DMS 273 (cell line): ENCODE results near the gene GALNT5.
"Not testable (repeated sequence)": the region's sequence is repeated elsewhere in the genome, so short reads cannot be mapped to it uniquely, and the experiment has no call there.

Source experiments
- DNase-seq: peaks from one replicate; lab custom pipeline; 2025; ENCODE audit not compliant: unreplicated experiment; lab: John Stamatoyannopoulos, UW

The GALNT5 gene

DNA sequence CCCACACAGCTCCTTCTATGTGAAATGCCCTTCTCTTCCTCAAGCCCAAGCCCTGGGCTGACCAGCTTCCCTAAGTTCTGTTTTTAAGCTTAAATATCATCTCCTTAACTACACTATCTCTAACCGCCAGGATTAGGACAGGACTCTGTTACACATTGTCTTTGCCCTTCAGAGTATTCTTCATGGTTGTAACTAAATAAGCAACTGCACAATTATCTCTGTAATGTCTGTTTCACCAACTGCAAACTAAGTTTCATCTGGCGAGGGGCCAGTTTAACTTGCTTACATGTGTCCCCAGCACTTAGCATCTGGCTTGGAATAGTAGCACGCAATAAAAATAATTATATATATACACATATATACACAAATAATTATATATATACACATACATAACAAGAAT lies 69.2 kb downstream of the GALNT5 start:
- DNase-seq, result peak; percentile 48

DNA sequence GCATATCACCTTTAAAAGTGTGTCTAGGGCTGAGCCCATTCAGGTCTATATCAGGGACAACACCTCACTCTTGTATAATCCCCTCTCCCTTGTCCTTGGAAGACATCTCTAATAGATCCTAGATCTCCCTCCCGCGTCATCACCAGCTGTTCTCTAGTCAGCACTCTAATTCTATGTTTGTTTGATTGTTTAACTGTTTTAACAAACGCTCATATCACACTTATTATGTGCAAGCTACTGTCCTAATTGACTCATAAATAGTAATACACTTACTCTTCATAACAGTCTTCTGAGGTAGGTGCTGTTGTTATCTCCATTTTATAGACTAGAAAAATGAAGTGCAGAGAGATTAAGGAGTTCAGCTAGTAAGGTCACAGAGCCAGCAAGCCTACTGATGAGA lies 69.7 kb downstream of the GALNT5 start:
- no peak for DNase-seq

DNA sequence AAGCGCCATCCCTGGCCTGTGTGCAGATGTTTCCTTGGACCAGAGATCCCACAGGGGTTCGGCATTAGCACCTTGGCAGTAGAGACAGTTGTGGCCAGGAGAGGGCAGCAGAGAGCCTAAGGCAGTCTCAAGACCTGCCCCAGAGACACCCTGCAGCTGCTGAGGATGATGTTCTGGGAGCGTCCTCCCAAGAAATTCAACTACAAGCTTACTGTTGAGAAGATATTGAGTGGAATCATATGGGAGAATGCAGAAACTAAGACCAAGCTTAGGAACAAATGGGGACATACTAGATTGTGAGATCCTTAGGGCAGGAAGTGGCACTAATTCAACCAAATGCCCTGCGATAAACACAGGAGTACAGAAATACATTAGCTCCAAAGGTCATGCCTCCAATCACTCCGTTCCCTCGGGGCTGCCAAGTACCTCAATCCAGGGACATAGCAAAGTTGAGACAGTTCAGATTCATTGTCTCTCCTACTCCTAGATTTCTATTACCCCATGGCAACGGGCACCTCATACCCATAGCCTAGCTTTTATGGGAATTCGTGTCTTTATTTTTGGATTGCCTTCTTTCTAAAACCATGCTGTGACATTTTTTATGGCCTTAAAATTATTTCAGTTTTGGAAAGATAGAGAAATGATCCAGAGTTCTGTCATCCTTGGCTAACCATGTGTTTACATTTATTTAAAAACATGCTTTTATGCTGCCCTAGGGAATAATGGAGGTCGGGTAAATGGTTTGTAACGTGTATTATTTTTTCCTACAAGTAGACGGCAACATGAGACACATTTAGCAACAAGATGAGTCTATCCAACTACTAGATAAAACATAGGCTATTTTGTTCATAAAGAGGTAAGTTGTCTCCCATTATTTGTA lies 70.4 kb downstream of the GALNT5 start:
- peak; percentile 90 for DNase-seq

DNA sequence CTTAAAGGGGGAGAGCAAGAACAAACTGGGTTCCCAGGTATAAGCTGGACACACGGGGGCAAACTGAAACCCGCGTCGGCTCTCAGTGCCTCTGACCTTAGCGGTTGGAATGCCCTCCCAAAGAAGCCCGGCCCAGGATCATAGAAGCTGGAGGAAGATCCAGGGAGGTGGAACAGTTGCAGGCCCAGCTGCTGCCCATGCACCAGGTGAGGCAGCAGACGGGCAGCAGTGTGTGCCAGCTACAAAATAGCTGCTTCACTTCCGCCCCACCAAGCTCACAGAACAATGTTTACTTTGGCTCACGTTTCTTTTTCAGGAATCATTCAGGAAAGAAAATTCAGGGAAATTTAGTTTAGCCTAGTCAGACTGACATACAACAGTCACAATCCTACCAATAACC lies 72.0 kb downstream of the GALNT5 start:
- DNase-seq, result peak; percentile 87

DNA sequence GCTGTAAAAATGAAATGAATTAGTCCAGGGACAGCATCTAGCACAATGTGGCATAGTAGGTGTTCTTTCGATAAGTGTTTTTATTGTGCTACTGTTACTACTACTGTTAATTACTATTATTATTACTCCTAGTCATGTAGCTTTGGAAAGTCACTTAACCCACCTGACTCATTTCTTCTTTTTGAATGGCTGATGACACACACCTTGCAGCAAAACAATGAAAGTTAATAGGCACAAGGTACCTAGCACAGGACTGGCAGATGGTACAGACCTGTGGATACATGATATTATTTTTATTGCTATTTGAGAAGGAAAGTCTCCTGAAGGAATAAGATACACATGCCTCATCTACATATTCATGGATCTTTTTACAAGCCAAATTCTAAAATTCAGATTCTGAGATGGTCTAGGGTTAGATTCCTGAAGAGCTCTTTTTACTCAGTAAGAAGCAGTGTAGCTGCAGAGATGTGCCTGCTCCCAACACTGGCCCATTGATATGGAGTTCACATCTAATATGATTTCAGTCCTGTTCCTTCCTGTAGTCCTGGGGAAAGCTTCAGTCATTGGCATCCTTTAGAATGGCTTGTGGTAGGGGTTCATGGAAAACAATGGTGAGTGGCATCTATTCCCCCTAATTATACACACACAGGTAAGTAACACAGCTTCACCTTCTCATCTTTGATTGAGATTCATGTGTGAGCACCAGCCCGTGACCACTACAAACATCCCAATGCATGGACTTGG lies 76.0 kb downstream of the GALNT5 start:
- DNase-seq, result no peak

DNA sequence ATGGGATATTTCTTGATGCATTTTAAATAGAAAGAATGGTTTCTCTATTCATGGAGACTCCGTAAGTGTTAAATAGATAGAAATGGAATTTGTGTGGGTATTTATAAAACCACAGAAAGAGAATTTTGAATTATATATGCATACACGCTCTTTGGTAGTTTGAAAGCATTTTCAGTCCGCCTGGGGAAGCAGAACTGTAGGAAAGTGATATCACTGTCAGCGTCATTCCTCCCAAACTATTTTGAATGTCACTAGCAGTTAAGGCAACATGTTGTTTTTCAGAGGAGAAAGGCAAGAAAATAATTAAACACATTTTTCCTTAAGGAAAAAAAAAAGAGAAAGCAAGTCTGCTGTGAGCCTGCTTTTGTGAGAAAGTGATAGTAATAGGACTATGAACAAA lies 76.8 kb downstream of the GALNT5 start:
- DNase-seq, result no peak

DNA sequence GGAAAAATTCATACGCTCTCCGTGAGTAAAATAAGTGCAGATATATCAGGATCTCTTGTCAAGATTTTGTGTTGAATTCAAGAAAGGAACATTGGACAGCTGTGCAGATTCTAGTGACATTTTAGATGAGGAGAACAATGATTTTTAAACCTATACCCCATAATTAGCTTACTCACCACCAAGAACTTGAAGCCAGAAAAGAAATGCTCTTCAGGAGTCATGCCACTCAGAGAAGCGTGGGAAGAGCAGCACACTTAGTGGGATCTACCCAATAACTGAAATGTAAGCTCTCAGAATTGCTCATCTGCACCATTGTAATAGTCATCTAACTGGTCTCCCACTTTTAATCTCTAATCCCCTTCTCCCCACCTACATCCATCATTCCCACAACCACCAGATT lies 77.3 kb downstream of the GALNT5 start:
- no peak for DNase-seq

DNA sequence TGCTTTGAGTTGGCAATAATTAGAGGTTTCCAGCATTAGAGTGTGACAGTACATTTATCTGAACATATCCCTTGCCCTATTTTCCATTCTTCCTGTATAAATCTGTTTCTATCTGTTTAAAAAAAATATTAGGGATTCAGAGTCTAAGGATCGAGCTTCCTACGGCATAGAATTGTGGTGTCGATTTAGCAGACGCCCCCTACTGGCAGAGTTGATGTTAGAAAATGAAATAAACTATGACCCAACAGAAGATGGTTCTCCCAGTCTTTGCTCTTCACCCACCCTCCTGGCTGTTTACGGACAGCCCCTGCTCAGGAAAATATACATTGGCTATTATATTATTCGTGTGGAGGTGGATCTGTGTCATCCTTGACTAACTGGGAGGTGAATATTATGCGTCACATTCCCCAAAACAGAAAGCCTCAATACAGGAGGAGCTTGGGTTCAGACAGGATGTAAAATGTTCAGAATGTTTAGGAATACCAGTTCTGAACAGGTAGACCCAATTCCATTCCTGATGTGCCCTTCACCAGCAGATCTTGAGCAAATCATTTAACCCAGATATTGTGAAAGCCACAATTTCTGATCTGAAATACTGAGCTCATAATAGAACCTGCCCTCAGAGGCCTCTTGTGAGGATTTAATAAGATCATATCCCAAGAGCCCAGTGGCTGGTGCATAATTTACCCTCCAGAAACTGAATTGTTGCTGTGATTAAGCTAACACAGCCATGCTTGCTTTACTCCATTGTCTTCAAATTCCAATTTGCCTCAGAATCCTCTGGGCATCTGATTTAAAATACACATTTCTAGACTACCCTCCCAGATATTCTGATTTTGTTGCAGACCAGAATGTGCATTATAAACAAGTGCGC lies 78.9 kb downstream of the GALNT5 start:
- peak; percentile 79 for DNase-seq

DNA sequence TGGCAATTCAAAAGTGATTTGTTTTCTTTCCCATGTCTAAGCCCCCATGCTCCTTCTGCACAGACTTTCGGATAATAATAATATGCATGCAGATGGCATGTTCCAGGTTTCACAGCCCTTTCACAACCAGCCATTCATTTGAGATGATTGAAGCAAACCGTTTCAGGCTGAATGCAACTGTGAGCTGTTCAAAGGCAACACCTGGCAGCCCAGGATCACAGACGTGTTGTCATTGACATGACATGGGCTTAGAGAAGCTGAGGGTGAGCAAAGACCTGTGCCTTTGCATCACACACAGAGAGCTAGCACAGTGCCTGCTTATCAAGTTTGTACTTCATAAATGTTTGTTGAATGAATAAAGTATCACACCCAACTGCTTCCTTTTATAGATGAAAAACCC lies 80.5 kb downstream of the GALNT5 start:
- peak; percentile 9 for DNase-seq

DNA sequence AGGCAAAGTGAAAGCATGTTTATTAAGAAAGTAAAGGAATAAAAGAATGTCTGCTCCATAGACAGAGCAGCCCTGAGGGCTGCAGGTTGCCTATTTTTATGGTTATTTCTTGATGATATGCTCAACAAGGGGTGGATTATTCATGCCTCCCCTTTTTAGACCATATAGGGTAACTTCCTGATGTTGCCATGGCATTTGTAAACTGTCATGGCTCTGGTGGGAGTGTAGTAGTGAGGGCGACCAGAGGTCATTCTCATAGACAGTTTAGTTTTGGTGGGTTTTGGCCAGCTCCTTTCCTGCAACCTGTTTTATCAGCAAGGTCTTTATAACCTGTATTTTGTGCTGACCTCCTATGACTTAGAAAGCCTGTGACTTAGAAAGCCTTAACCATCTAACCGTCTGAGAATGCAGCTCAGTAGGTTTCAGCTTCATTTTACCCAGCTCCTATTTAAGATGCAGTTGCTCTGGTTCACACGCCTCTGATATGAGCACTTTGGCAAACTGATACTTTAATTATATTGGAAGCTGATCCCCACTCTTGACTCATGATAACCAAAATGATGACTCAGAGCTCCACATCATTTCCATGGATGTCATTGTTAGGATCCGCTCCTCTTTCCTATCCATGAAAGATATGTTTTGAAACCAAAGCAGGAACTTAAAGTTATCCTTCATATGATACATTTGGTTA lies 82.6 kb downstream of the GALNT5 start:
- peak; percentile 3 for DNase-seq

DNA sequence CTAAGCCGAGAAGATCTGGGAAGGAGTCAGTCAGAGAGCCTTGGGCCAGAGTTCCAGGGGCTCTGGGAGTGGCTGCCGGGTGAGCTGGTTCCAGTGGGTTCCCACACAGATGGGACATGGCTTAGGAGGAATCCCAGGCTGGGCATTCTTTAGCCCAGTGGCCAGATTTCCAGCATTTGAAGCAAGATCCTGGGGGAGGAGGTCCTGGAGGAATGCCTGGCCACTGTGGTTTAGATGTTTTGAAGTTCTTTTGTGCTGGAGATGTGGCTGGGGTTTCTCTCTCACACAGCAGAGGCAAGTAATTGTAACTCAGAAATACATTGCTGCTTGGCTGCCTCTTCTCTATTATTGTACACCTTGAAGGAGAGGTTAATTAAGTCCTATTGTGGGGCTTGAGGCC lies 83.9 kb downstream of the GALNT5 start:
- not testable (repeated sequence) for DNase-seq

DNA sequence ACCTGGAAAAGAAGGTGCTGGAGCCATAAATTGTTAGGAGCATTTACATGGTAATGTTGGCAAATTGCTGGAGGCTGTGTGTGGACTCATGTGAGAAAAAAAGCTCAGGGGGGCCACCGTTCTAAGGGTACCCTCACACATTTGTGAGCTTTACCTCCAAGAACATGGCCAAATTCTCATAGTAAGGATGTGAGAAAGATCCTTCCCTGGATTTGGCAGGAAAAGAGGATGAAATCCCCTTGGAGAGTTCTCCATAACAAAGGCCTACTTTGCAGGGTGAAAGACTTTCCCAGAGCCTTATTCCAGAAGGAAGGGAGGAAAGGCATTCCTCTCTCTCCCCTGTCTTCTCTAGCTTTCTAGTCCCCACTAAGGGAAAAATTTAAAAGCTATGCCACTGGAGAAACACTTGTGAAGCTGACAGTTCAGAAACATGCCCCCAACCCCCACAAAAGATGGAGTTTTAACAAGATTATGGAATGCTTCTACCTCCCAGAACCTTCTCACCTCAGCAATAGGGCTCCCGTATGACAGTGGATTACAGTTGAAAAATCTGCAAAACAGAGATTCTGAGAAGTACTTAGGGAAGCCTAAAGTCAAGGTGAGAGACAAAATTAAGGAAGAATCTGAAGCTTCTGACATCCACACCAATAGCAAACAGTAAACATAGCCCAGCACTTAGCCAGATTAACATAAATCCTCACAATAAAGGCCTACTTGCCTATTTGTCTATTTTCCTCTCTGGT lies 88.3 kb downstream of the GALNT5 start:
- DNase-seq, result no peak

DNA sequence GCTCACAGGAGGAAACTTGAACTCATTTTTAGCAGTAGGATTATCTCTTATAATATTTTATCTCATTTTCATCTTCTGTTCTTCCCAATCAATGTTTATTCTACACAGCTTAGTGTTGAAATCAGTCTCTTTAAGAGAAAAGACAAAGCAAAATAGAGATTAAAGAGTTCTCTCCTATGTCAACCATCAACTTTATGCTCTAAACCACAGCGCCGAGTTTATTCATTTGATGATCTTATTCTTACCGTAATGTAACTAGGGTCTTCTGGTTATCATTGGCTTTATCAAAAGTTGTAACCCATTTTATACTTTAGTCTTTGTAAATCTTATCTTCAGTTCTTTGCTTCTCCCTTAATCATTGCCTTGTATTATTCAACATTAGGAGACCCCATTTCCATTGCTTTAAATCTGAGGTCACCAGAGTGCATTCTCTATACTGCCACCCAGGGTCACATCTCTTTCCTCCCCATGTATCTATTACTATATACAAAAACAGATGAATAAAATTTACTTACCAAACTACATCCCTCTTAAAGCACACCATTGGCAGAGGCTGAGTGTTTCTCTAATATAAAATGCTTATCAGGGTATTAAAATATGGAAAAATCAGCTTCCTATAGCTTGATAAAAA lies 90.9 kb downstream of the GALNT5 start:
- no peak for DNase-seq

DNA sequence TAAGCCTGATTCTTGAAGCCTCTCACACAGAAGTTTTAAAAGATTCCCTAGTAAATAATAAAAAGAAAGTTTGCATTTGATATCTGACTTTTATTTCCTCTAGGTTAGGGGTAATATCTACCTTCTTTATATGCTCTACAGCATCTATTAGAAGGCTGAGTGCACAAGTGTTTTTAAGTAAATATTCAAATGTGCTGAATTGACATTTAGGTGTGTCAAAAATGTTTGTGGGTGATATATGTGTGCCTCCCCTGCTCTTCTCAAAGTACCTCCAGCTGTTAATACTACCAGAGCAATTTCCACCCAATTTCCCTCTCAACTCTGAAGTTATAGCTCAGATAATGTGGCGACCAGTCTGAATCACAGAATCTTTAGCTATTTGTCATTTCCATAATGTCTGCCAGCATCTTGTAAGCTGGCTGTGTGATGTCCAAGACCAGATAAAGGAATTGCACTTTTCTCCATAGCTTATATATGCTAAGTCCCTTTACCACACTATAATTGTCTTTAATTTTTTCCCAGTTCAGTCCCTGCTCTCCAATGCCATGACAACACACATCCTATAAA lies 92.5 kb downstream of the GALNT5 start:
- DNase-seq, result no peak

DNA sequence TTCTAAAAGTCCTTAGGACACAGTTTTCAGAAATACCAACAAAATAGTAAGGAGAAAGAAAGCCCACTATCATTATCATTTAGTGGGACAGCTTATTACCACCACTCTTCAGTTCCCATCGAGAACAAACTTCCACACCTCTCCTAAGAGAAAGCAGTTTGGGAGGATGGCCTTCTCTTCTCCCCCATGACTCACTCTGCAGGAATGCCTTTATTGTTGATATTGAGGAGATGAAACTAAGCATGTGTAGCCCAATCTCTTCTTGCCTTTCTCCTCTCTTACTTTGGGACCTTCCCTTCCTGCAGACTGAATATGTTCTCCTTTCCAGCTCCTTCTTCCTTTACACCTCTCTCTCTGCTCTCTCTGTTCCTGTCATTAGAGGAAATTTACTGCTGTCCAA lies 98.1 kb downstream of the GALNT5 start:
- no peak for DNase-seq

DNA sequence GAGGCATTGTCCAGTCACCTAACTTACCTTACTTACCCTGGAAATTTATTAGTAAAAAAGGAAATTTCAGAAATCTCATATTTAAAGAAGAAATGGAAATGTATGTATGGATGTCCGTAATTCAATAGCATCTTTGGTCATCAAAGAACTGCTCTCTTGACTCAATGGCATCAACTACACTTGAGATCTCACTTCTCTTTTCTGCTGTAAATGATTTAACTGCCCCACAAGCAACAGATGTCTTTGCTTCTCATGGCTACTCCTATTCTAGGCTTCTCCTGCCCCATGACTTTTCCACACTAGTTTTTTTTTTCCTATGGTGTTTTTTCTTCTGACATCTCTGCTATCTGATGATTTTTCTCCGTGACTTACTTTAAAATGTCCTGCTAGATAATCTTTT lies 102.1 kb downstream of the GALNT5 start:
- no peak for DNase-seq

DNA sequence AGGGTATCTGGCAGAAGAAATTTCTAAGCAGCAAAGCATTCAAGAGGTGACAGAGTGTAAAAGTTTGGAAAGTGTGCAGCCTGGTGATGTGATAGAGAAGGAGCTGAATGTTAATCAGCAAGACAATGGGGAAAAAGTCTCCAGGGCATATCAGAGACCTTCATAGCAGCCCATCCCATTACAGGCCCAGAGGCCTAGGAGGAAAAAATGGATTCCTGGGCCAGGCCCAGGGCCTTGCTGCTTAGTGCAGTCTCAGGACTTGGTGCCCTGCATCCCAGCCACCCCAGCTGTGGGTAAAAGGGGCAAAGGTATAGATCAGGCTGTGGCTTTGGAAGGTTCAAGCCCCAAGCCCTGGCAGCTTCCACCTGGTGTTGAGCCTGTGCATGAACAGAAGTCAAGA lies 104.0 kb downstream of the GALNT5 start:
- DNase-seq, result no peak

DNA sequence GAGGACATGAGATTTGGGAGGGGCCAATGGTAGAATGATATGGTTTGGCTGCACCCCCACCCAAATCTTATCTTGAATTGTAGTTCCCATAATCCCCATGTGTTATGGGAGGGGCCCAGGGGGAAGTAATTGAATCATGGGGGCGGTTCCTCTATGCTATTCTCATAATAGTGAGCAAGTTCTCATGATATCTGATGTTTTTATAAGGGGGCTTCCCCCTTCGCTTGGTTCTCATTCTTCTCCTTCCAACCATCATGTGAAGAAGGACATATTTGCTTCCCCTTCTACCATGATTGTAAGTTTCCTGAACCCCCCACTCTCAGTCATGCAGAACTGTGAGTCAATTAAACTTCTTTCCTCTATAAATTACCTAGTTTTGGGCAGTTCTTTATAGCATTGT lies 105.1 kb downstream of the GALNT5 start:
- no peak for DNase-seq

DNA sequence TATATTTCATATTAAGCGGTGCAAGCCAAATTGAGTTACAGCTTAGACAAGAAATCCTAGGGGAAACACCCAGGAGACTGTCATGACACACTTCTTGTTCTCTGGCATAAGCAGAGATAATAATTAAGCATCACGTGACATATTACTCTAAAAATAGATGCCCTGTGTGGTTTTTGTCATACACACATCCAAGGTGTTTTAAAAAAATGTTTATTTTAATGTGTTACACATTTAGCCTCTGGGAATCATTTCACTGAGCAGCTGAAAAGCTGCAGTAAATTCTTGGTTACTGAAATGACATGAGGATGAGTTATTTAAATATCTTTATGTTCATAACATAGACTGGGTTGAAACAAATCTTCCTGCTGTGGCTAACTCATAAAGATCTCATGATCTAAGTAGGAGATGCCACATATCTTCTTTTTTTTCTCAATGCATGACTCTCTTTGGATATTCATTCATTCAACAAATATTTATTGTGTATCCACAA lies 106.2 kb downstream of the GALNT5 start:
- no peak for DNase-seq
